ENCODE measurements around the gene TADA3.
A peak's percentile ranks its signal among the peaks of the same experiment; 100 is the strongest.

Gene TADA3

GRCh38 chr3:9812870-9813483, 20.7 kb upstream of the TADA3 start:
- no peak for DNase-seq (ENCODE audit: low read depth in 1 of 2, low spot score in 1 of 2)
- TF ChIP-seq GABPA (IDR thresholded peaks at IDR 0.05; ENCODE audit: low read depth) (no peak), SPI1 (IDR thresholded peaks at IDR 0.05; ENCODE audit: borderline replicate concordance, low read depth) (no peak), POLR2AphosphoS5 (IDR thresholded peaks at IDR 0.05; ENCODE audit: low read depth) (no peak)
- TF ChIP-seq, protein P1, sequence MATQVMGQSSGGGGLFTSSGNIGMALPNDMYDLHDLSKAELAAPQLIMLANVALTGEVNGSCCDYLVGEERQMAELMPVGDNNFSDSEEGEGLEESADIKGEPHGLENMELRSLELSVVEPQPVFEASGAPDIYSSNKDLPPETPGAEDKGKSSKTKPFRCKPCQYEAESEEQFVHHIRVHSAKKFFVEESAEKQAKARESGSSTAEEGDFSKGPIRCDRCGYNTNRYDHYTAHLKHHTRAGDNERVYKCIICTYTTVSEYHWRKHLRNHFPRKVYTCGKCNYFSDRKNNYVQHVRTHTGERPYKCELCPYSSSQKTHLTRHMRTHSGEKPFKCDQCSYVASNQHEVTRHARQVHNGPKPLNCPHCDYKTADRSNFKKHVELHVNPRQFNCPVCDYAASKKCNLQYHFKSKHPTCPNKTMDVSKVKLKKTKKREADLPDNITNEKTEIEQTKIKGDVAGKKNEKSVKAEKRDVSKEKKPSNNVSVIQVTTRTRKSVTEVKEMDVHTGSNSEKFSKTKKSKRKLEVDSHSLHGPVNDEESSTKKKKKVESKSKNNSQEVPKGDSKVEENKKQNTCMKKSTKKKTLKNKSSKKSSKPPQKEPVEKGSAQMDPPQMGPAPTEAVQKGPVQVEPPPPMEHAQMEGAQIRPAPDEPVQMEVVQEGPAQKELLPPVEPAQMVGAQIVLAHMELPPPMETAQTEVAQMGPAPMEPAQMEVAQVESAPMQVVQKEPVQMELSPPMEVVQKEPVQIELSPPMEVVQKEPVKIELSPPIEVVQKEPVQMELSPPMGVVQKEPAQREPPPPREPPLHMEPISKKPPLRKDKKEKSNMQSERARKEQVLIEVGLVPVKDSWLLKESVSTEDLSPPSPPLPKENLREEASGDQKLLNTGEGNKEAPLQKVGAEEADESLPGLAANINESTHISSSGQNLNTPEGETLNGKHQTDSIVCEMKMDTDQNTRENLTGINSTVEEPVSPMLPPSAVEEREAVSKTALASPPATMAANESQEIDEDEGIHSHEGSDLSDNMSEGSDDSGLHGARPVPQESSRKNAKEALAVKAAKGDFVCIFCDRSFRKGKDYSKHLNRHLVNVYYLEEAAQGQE (IDR thresholded peaks at IDR 0.05; ENCODE audit: insufficient replicate concordance, low read depth) = no peak
- TF ChIP-seq, protein P2, sequence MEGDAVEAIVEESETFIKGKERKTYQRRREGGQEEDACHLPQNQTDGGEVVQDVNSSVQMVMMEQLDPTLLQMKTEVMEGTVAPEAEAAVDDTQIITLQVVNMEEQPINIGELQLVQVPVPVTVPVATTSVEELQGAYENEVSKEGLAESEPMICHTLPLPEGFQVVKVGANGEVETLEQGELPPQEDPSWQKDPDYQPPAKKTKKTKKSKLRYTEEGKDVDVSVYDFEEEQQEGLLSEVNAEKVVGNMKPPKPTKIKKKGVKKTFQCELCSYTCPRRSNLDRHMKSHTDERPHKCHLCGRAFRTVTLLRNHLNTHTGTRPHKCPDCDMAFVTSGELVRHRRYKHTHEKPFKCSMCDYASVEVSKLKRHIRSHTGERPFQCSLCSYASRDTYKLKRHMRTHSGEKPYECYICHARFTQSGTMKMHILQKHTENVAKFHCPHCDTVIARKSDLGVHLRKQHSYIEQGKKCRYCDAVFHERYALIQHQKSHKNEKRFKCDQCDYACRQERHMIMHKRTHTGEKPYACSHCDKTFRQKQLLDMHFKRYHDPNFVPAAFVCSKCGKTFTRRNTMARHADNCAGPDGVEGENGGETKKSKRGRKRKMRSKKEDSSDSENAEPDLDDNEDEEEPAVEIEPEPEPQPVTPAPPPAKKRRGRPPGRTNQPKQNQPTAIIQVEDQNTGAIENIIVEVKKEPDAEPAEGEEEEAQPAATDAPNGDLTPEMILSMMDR (IDR thresholded peaks at IDR 0.05; ENCODE audit: insufficient read depth, low read length) = no peak
- no peaks in the 10 kb centered on the region for H3K27me3 ChIP-seq (ENCODE audit: insufficient read depth, poor library complexity, severe bottlenecking)
- no peak overlapping the region for H3K27ac ChIP-seq (replicated peaks)
- no peak overlapping the region for H3K4me3 ChIP-seq (replicated peaks; ENCODE audit: insufficient read depth, low read length)

DNA sequence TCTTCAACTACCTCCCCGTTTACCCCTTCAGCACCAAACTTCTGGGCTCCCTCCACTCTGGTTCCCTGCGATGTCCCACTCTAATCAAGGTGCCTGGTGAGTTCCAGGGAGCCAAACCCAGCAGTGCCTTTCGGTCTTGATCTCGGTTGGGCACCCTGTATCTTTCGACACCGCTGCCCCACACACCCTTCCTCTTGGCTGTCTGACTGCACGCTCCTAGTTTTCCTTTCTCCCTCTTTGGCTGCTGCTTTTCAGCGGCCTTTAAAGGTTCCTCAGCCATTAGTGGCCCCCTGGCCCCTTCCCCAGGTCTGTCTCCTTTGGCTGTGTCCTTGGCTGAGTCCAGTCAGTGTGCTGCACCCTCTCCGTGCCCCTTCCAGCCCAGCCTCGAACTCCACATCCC, 18.6 kb upstream of the TADA3 start:
- Histone ChIP-seq H3K27ac (replicated peaks) (no peak overlapping the region), H3K4me3 (replicated peaks; ENCODE audit: insufficient read depth, low read length) (no peak overlapping the region), H3K27me3 (ENCODE audit: insufficient read depth, poor library complexity, severe bottlenecking) (no peaks in the 10 kb centered on the region)
- no peak for DNase-seq (ENCODE audit: low read depth in 1 of 2, low spot score in 1 of 2)
- TF ChIP-seq, protein P1 (IDR thresholded peaks at IDR 0.05; ENCODE audit: insufficient replicate concordance, low read depth) = no peak
- TF ChIP-seq GABPA (IDR thresholded peaks at IDR 0.05; ENCODE audit: low read depth) = no peak
- TF ChIP-seq, protein P2 (IDR thresholded peaks at IDR 0.05; ENCODE audit: insufficient read depth, low read length) = no peak
- no peak for TF ChIP-seq SPI1 (IDR thresholded peaks at IDR 0.05; ENCODE audit: borderline replicate concordance, low read depth)

DNA sequence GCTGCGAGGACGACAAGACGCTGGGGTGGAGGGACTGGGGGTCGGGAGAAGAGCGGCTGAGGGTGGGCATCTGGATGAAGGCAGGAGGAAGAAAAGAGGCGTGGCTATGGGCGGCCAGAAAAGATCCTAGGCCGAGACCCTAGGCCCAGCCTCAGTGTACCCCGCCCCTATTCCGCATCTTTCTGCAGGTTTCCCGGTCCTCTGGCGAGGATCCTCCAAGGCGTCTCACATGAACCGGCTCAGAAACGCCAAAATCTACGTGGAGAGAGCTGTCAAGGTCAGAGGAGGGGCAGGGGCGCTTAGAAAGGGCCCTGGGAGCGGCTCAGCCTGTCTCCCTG, 18.1 kb upstream of the TADA3 start:
- Histone ChIP-seq H3K27me3 (ENCODE audit: insufficient read depth, poor library complexity, severe bottlenecking) (no peaks in the 10 kb centered on the region), H3K4me3 (replicated peaks; ENCODE audit: insufficient read depth, low read length) (peak overlapping the region; percentile 43), H3K27ac (replicated peaks) (peak overlapping the region; percentile 84)
- TF ChIP-seq SPI1 (IDR thresholded peaks at IDR 0.05; ENCODE audit: borderline replicate concordance, low read depth) (no peak), GABPA (IDR thresholded peaks at IDR 0.05; ENCODE audit: low read depth) (no peak), POLR2AphosphoS5 (IDR thresholded peaks at IDR 0.05; ENCODE audit: low read depth) (no peak)
- TF ChIP-seq, protein P2 (IDR thresholded peaks at IDR 0.05; ENCODE audit: insufficient read depth, low read length) = no peak
- TF ChIP-seq, protein P1 (IDR thresholded peaks at IDR 0.05; ENCODE audit: insufficient replicate concordance, low read depth) = no peak
- no peak for DNase-seq (ENCODE audit: low read depth in 1 of 2, low spot score in 1 of 2)
